ENCODE measurements around the gene ZNF185. TPM values are rescaled to one million over a fixed set of nuclear protein-coding genes. Genes with fewer than 3 reads are reported as not detected.

ZNF185 gene
- polyA plus RNA-seq, 1 donor from 2014 or later, result 2.8 TPM

- TF ChIP-seq REST (IDR thresholded peaks at IDR 0.05; ENCODE audit: borderline replicate concordance) (no peak), SMC3 (conservative IDR thresholded peaks at IDR 0.05; ENCODE audit: poor library complexity) (no peak), EP300 (conservative IDR thresholded peaks at IDR 0.05; ENCODE audit: poor library complexity, severe bottlenecking) (no peak), MXI1 (conservative IDR thresholded peaks at IDR 0.05; ENCODE audit: poor library complexity, severe bottlenecking) (no peak), RAD21 (conservative IDR thresholded peaks at IDR 0.05) (no peak), POLR2AphosphoS5 (IDR thresholded peaks at IDR 0.05) (no peak), CTCF (IDR thresholded peaks at IDR 0.05; ENCODE audit: poor library complexity, severe bottlenecking) (no peak), EZH2 (IDR thresholded peaks at IDR 0.05; ENCODE audit: borderline replicate concordance, insufficient read depth, low read length, poor library complexity, severe bottlenecking) (no peak), TAF1 (IDR thresholded peaks at IDR 0.05; ENCODE audit: low read depth) (no peak)
- Histone ChIP-seq H3K9me3 (ENCODE audit: low read length) (no peaks in the 10 kb centered on the region), H3K4me2 (ENCODE audit: low read length) (no peak overlapping the region), H3K27me3 (ENCODE audit: insufficient read depth, low read depth, low read length) (no peaks in the 10 kb centered on the region), H3K9ac (ENCODE audit: low read length) (no peak overlapping the region), H4K20me1 (ENCODE audit: insufficient read depth) (no peaks in the 10 kb centered on the region), H3K36me3 (ENCODE audit: insufficient read depth, low read length) (no peaks in the 10 kb centered on the region), H3K9me2 (ENCODE audit: insufficient read depth, low read length) (no peaks in the 10 kb centered on the region), H2AFZ (ENCODE audit: low read depth, low read length) (no peak overlapping the region), H3K4me3 (ENCODE audit: low read length) (no peak overlapping the region), H3K27ac (ENCODE audit: low read length) (no peak overlapping the region), H3K79me2 (replicated peaks; ENCODE audit: insufficient read depth, low read length) (no peaks in the 10 kb centered on the region), H3F3A (ENCODE audit: insufficient read depth, low read length, poor library complexity, severe bottlenecking) (no peaks in the 10 kb centered on the region)
Measured at GRCh38 chrX:152930516-152930915, 32.6 kb downstream of the ZNF185 start.

- Histone ChIP-seq H3K27ac (ENCODE audit: low read length) (no peak overlapping the region), H3K9ac (ENCODE audit: low read length) (no peak overlapping the region), H3F3A (ENCODE audit: insufficient read depth, low read length, poor library complexity, severe bottlenecking) (no peaks in the 10 kb centered on the region), H3K4me3 (ENCODE audit: low read length) (no peak overlapping the region), H3K36me3 (ENCODE audit: insufficient read depth, low read length) (no peaks in the 10 kb centered on the region), H3K9me3 (ENCODE audit: low read length) (no peaks in the 10 kb centered on the region), H3K4me2 (ENCODE audit: low read length) (no peak overlapping the region), H3K9me2 (ENCODE audit: insufficient read depth, low read length) (no peaks in the 10 kb centered on the region), H3K27me3 (ENCODE audit: insufficient read depth, low read depth, low read length) (no peaks in the 10 kb centered on the region), H3K79me2 (replicated peaks; ENCODE audit: insufficient read depth, low read length) (no peaks in the 10 kb centered on the region), H4K20me1 (ENCODE audit: insufficient read depth) (no peaks in the 10 kb centered on the region), H2AFZ (ENCODE audit: low read depth, low read length) (no peak overlapping the region)
- no peak for TF ChIP-seq SMC3 (conservative IDR thresholded peaks at IDR 0.05; ENCODE audit: poor library complexity)
- TF ChIP-seq RAD21 (conservative IDR thresholded peaks at IDR 0.05), result no peak
- no peak for TF ChIP-seq CTCF (IDR thresholded peaks at IDR 0.05; ENCODE audit: poor library complexity, severe bottlenecking)
Measured at GRCh38 chrX:152932144-152932543, 34.3 kb downstream of the ZNF185 start.
